Measurements from ENCODE around the gene TMC6. TPM values are rescaled to one million over a fixed set of nuclear protein-coding genes. Genes with fewer than 3 reads are reported as not detected.

The TMC6 gene
- polyA plus RNA-seq, 1 experiment: 0.51 TPM

DNA sequence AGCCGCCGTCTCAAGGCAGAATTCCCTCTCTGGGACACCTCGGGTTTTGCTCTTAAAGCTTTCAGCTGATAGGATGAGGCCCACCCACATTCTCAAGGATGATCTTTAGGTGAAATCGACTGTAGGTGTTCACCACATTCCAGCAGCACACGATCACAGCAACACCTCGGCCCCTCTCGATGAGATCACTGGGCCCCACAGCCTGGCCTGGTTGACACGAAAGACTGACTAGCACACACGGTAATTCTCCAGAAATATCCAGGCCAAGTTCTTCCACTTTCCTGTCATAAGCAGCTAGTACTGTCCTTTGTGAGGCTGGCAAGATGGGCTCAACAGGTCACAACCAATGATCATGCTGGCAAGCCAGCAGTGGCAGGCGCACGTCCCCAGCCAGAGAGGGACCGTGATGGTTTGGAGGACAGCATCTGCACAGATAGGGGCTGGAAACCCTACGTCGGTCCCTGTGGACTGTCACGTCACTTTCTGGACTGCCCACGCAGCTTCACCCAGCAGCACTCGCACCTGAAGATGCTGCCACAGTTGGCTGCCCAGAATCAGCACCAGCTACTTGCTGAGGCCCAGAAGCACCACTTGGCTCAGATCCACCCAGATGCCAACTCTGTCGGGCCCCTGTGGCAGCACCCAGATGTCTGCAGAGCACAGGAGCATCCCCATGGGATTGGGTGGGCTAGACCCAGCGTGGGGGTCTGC is 17.4 kb downstream of the TMC6 start:
- CTCF ChIA-PET: interaction anchor here (0.9 to 1.0 kb wide), 2 partner anchors 64 to 140 kb away, joined by 3 to 5 read pairs; no protein-coding TSS in a partner anchor
- TF ChIP-seq, protein P1, sequence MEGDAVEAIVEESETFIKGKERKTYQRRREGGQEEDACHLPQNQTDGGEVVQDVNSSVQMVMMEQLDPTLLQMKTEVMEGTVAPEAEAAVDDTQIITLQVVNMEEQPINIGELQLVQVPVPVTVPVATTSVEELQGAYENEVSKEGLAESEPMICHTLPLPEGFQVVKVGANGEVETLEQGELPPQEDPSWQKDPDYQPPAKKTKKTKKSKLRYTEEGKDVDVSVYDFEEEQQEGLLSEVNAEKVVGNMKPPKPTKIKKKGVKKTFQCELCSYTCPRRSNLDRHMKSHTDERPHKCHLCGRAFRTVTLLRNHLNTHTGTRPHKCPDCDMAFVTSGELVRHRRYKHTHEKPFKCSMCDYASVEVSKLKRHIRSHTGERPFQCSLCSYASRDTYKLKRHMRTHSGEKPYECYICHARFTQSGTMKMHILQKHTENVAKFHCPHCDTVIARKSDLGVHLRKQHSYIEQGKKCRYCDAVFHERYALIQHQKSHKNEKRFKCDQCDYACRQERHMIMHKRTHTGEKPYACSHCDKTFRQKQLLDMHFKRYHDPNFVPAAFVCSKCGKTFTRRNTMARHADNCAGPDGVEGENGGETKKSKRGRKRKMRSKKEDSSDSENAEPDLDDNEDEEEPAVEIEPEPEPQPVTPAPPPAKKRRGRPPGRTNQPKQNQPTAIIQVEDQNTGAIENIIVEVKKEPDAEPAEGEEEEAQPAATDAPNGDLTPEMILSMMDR (IDR thresholded peaks at IDR 0.05; ENCODE audit: low read depth, low read length): no peak
- POLR2A ChIA-PET: no interaction called here
- DNase-seq (ENCODE audit: low read depth, low spot score): no peak
- Histone ChIP-seq H3K27ac (ENCODE audit: low read depth, low read length) (no peak overlapping the region), H3K4me3 (ENCODE audit: low read depth, low read length) (no peak overlapping the region), H3K27me3 (ENCODE audit: control insufficient read depth, insufficient read depth, low read length) (peaks cover 9% of the 10 kb centered on the region), H3K9me3 (ENCODE audit: control insufficient read depth, insufficient read depth, low read length) (no peaks in the 10 kb centered on the region; the same call in 1 of the 2 replicates)

DNA sequence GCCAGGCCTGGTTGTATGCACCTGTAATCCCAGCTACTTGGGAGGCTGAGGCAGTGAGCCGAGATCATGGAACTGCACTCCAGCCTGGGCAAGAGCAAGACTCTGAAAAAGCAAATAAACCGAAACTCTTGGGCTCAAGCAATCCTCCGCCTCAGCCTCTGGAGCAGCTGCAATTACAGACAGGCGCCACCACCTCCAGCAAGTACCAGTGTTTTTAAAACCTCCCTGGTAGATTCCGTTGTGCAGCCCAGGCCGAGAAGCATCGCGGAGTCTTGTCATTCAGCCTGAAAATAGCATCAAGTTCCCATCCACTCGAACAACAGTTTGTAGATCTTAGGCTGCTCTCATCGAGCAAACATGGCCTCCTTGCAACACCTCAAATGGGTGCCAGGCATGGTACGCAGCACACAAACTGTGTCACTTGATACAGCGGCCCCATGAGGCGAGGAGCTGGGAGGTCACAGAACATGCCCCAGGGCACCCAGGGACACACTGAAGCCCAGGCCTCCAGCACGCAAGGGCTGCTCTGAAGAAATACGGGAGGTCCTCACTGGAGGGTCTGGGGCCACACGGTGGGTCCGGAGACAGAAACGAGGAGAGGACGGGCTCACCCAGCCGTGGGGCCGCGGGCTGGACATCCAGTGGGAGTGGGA is 18.1 kb downstream of the TMC6 start:
- CTCF ChIA-PET: interaction anchor here (0.9 to 1.0 kb wide), 2 partner anchors 64 to 141 kb away, joined by 3 to 5 read pairs; no protein-coding TSS in a partner anchor
- Histone ChIP-seq H3K27ac (ENCODE audit: low read depth, low read length) (no peak overlapping the region), H3K27me3 (ENCODE audit: control insufficient read depth, insufficient read depth, low read length) (peaks cover 9% of the 10 kb centered on the region), H3K9me3 (ENCODE audit: control insufficient read depth, insufficient read depth, low read length) (no peaks in the 10 kb centered on the region; the same call in 1 of the 2 replicates), H3K4me3 (ENCODE audit: low read depth, low read length) (no peak overlapping the region)
- no peak for DNase-seq (ENCODE audit: low read depth, low spot score)
- POLR2A ChIA-PET: no interaction called here
- TF ChIP-seq, protein P1 (IDR thresholded peaks at IDR 0.05; ENCODE audit: low read depth, low read length): no peak

DNA sequence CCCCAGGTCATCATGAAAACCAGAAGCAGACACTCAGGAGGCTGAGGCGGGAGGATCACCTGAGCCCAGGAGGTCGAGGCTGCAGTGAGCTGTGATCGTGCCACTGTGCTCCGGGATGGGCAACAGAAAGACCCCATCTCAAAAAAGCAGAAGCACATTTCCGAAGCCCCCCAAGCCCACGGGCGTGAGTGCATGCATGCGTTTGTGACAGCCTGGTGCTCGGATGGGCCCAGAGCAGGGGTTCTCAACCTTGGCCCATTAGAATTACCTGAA is 19.1 kb downstream of the TMC6 start:
- H3K9me3 ChIP-seq (ENCODE audit: control insufficient read depth, insufficient read depth, low read length): no peaks in the 10 kb centered on the region; the same call in 1 of the 2 replicates
- TF ChIP-seq, protein P1 (IDR thresholded peaks at IDR 0.05; ENCODE audit: low read depth, low read length): no peak
- CTCF ChIA-PET: no interaction called here
- no peak overlapping the region for H3K27ac ChIP-seq (ENCODE audit: low read depth, low read length)
- H3K27me3 ChIP-seq (ENCODE audit: control insufficient read depth, insufficient read depth, low read length): peaks cover 4% of the 10 kb centered on the region
- DNase-seq (ENCODE audit: low read depth, low spot score): no peak
- POLR2A ChIA-PET: no interaction called here
- no peak overlapping the region for H3K4me3 ChIP-seq (ENCODE audit: low read depth, low read length)

DNA sequence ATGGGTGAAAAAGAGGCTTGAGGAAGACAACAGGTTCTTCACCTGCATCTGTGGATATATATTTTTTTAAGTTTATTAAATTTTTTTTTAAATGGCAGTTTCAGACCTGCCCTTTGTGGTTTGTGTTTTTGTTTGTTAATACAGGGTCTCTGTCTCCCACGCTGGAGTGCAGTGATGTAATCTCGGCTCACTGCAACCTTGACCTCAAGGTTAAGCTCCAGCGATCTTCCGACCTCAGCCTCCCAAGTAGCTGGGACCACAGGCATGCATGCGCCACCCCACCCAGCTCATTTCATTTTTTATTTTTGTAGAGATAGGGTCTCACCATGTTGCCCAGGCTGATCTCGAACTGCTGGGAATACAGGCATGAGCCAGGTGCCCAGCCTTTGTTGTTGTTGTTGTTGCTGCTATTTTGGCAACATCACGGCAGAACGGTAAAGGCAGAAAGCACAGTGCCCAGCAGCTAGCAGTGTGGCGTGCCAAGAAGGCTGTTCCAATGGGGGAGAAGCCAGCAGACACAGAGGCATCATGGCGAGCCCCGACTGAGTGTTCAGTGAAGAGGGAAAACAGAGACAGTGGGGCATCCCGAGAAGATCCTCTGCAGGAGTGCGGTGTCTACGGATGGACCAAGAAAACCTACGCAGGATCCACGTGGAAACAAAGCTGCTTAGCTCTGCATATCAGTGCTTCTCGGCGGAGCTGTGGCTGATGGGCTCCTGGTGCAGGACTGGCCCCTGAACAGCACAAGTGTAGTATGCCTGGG is 19.6 kb downstream of the TMC6 start:
- no peak for DNase-seq (ENCODE audit: low read depth, low spot score)
- CTCF ChIA-PET: no interaction called here
- H3K27ac ChIP-seq (ENCODE audit: low read depth, low read length): no peak overlapping the region
- TF ChIP-seq, protein P1 (IDR thresholded peaks at IDR 0.05; ENCODE audit: low read depth, low read length): no peak
- no peak overlapping the region for H3K4me3 ChIP-seq (ENCODE audit: low read depth, low read length)
- POLR2A ChIA-PET: no interaction called here
- no peaks in the 10 kb centered on the region; the same call in 1 of the 2 replicates for H3K9me3 ChIP-seq (ENCODE audit: control insufficient read depth, insufficient read depth, low read length)
- H3K27me3 ChIP-seq (ENCODE audit: control insufficient read depth, insufficient read depth, low read length): peaks cover 3% of the 10 kb centered on the region
